BJ (cell line): ENCODE data around the gene OMA1. TPM values are rescaled to one million over a fixed set of nuclear protein-coding genes. Genes with fewer than 3 reads are reported as not detected.
"Not testable (repeated sequence)": the region's sequence is repeated elsewhere in the genome, so short reads cannot be mapped to it uniquely, and the experiment has no call there.

Experiments used
- CTCF ChIA-PET: fragments of 350-600 bp; formaldehyde crosslinking; extraction: SDS; loops from one replicate; lab custom pipeline; 2021; ENCODE audit warnings: antibody characterized with exemption, inconsistent platforms; lab: Yijun Ruan, JAX
- POLR2A ChIA-PET: fragments of 300-600 bp; sonication (Branson Sonifier 250); formaldehyde crosslinking; extraction: SDS; loops from one replicate; lab custom pipeline; 2021; ENCODE audit warnings: antibody characterized with exemption; lab: Charles Lee
- DNase-seq: peaks from one replicate; pipeline ENCODE4 v3.0.0-alpha.2; 2011; ENCODE audit warnings: low read depth
- H3K27me3 ChIP-seq: 2 replicates; pipeline ENCODE4 v1.6.0; 2011; ENCODE audit warnings: low read length; ENCODE audit not compliant: control insufficient read depth, insufficient read depth
- H3K36me3 ChIP-seq: 2 replicates; pipeline ENCODE4 v1.5.1; 2011; ENCODE audit warnings: low read length; ENCODE audit not compliant: control insufficient read depth, insufficient read depth
- H3K4me3 ChIP-seq: 2 replicates; pipeline ENCODE4 v1.5.1; 2011; ENCODE audit warnings: low read depth, mild to moderate bottlenecking, control low read depth, low read length
- polyA plus RNA-seq: library from polyadenylated mRNA; depleted of rRNA; stranded (reverse); fragments of >200 nt; gene quantifications from 2 replicates; pipeline ENCODE4 v1.2.3, GENCODE V29; 2011
- TF ChIP-seq, protein P1 (sequence below): IDR thresholded peaks from 2 replicates; pipeline ENCODE4 v1.5.1; 2011; ENCODE audit warnings: low read depth, mild to moderate bottlenecking, control low read depth, inconsistent platforms, low read length, moderate library complexity; ENCODE audit not compliant: insufficient read depth

Gene OMA1
- polyA plus RNA-seq, 1 experiment = 8.4 TPM

DNA sequence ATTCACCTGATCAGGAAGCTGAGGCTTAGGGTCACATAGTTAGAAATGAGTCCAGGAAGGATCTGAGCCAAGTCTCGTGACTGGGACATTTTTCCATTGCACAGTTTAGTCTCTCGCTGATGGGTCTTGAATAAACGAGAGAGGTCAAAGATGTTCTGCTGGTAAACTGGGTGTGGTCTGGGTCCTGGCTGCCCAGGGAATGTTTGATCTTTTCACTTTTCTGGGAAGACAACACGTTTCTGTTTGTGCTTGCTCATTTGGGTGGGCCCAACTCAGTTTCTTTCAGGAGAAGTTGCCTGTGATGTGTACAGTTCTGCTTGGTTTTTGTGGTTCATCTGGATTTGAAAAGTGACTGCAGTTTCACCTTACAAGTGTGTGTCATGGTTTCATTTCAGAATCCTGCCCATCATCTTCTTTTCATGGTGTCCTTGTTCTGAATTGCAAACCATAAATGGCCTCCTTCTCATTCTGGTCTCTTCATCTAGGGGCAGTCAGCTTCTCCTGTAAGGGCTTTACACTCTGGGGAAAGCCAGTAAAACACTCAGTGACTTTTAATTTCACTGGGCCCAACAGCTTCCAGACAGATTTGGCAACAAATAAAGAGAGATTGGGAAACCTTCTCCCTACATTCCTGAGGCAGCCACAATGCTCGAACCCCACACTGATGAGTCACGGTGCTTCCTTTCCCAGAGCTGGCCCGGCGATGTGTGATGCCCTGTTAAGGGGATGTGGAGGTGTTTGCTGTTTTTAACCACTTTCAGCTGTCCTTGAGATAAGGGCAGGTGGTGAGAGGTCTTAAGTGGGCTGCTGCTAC is 37.8 kb upstream of the OMA1 start:
- peak; percentile 94 for DNase-seq
- TF ChIP-seq, protein P1, sequence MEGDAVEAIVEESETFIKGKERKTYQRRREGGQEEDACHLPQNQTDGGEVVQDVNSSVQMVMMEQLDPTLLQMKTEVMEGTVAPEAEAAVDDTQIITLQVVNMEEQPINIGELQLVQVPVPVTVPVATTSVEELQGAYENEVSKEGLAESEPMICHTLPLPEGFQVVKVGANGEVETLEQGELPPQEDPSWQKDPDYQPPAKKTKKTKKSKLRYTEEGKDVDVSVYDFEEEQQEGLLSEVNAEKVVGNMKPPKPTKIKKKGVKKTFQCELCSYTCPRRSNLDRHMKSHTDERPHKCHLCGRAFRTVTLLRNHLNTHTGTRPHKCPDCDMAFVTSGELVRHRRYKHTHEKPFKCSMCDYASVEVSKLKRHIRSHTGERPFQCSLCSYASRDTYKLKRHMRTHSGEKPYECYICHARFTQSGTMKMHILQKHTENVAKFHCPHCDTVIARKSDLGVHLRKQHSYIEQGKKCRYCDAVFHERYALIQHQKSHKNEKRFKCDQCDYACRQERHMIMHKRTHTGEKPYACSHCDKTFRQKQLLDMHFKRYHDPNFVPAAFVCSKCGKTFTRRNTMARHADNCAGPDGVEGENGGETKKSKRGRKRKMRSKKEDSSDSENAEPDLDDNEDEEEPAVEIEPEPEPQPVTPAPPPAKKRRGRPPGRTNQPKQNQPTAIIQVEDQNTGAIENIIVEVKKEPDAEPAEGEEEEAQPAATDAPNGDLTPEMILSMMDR = no peak
- POLR2A ChIA-PET = interaction anchor here (0.7 kb wide), 1 partner anchor 39 kb away, joined by 3 read pairs; no protein-coding TSS in a partner anchor
- H3K4me3 ChIP-seq = no peak overlapping the region
- H3K27me3 ChIP-seq = no peaks in the 10 kb centered on the region
- H3K36me3 ChIP-seq = no peaks in the 10 kb centered on the region
- CTCF ChIA-PET = interaction anchor here (1.1 to 2.2 kb wide), 3 partner anchors 8 to 138 kb away, joined by 3 to 8 read pairs (median 4); no protein-coding TSS in a partner anchor

DNA sequence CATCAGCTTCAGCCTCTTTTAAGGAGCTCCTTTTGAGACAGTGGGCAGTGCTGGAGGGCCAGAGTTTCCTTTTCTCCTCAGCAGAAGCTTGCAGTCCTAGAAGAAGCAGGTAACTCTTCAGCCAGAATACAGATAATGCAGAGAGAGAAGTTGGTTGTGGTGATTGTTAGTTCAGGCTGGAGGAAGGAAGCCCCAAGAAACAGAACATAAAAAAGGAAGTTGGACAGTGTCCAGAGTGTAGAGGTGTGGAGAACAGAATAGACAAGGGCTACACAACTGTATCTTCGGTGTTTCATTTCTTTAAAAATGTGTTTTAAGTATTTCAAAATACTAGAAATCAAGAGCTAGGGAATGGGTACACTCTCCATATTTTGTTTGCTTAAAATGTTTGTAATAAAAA is 37.0 kb upstream of the OMA1 start:
- no peak for DNase-seq
- CTCF ChIA-PET = interaction anchor here (1.1 to 2.2 kb wide), 3 partner anchors 9 to 137 kb away, joined by 3 to 8 read pairs (median 4); no protein-coding TSS in a partner anchor
- Histone ChIP-seq H3K4me3 (no peak overlapping the region), H3K36me3 (no peaks in the 10 kb centered on the region), H3K27me3 (no peaks in the 10 kb centered on the region)
- POLR2A ChIA-PET = no interaction called here
- TF ChIP-seq, protein P1 = no peak

DNA sequence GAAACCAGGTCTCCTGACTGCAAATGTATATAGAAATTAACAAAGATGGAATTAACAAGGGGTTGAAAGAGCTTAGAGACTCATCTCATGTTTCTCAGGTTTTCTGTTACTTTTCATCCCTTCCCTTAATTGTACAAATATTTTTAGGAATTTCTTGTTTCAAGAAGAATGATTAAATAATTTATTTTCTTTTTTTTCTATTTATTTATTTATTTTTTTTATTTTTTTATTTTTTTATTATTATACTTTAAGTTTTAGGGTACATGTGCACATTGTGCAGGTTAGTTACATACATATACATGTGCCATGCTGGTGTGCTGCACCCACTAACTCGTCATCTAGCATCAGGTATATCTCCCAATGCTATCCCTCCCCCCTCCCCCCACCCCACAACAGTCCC is 35.6 kb upstream of the OMA1 start:
- CTCF ChIA-PET = interaction anchor here (0.7 kb wide), 1 partner anchor 32 kb away, joined by 3 read pairs; no protein-coding TSS in a partner anchor
- H3K36me3 ChIP-seq, H3K4me3 ChIP-seq, DNase-seq, H3K27me3 ChIP-seq, POLR2A ChIA-PET: not testable (repeated sequence)

DNA sequence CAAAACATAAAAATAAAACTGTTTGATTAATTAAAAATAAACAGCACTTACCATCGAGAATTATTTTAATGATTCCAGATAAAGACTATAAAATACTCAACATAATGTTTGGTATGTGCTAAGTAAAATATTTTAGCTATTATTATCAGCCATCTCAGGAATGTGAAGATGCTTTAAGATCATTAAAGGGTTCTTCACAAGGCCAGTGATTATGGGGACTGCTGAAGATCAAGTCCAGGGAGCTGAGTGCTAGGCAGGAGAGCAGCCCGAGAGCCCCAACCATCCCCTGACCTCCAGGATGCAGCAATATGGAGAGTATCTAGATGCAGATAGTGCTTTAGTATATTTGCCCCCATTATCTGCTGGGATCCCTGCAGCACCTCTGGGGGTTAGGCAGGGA is 35.1 kb upstream of the OMA1 start:
- TF ChIP-seq, protein P1 = no peak
- ChIA-PET POLR2A (no interaction called here), CTCF (interaction anchor here (0.6 to 0.7 kb wide), 2 partner anchors 11 to 33 kb away, joined by 3 read pairs; no protein-coding TSS in a partner anchor)
- Histone ChIP-seq H3K4me3 (no peak overlapping the region), H3K27me3 (peaks cover 3% of the 10 kb centered on the region), H3K36me3 (no peaks in the 10 kb centered on the region)
- no peak for DNase-seq

DNA sequence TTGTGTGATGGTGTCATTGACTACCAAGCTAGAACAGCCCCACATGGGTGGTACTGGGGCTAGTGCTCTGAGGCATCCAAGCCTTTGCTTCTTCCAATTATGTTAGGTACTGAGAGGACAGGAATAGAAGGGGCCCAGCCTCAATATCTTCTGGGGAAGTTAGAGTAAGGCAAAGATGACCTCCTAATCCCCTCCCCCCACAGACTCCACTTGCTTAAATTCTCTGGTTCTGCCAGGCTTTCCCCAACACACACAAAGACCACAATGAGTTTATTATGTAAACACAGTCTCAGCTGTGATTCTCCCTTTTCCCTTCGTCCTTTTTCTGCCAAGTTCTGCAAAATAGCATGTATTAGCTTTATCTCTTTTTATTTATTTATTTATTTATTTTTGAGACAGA is 33.7 kb upstream of the OMA1 start:
- POLR2A ChIA-PET = no interaction called here

More for the DNA sequence above, 33.7 kb upstream of the OMA1 start:
- Histone ChIP-seq H3K4me3 (no peak overlapping the region), H3K36me3 (no peaks in the 10 kb centered on the region), H3K27me3 (peaks cover 9% of the 10 kb centered on the region)
- DNase-seq = no peak
- TF ChIP-seq, protein P1 = no peak
- CTCF ChIA-PET = interaction anchor here (1.4 to 1.6 kb wide), 2 partner anchors 34 to 73 kb away, joined by 4 to 6 read pairs; partner anchors contain the start of gene OMA1
